ENCODE data around the gene BST1. TPM values are rescaled to one million over a fixed set of nuclear protein-coding genes. Genes with fewer than 3 reads are reported as not detected.

BST1 gene
- total RNA-seq, 1 donor from 2014 or later: 19.2 TPM

- DNase-seq (ENCODE audit: low read depth, low spot score): no peak
These were observed 74.9 kb downstream of the BST1 start for GRCh38 chr4:15777697-15778288.

GRCh38 chr4:15778289-15779241, 75.7 kb downstream of the BST1 start, which contains the start of gene CD38:
TSS of gene CD38 (plus strand) at chr4:15778328. CDS start at chr4:15778415, 87 bp downstream.
- no peak for DNase-seq (ENCODE audit: low read depth, low spot score)

DNA sequence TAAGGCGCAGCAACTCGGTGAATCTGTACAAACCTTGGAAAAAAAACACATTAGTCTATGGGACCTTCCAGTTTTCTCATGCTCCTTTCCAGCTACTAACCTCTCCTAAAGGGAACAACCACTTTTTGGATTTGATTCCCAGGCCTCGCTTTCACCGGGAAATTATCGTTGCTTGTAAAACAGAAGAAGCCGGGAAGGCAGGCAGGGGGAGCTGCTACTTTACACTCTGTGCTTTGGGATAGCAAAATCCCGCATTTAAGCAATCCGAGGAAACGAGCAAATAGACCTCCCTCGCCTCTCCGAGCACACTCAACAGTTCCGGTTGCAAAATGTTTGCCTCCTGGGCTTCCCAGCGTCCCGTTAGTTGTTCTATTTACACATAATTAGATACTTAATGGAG, 76.4 kb downstream of the BST1 start:
- no peak for DNase-seq (ENCODE audit: low read depth, low spot score)

GRCh38 chr4:15779809-15780208, 76.9 kb downstream of the BST1 start:
- no peak for DNase-seq (ENCODE audit: low read depth, low spot score)

- no peak for DNase-seq (ENCODE audit: low read depth, low spot score)
These were observed 78.7 kb downstream of the BST1 start for GRCh38 chr4:15781427-15782095.

Other genes with a start within 250 kb of the BST1 start
- 12.3 and 13.2 TPM in 2 replicates for gene CC2D2A, start 233.2 kb upstream of the BST1 start, total RNA-seq
- gene FBXL5, start 47.7 kb upstream of the BST1 start, total RNA-seq: 71.3 and 149 TPM in 2 replicates
- 16.0 and 16.6 TPM in 2 replicates for gene FAM200B, start 21.2 kb upstream of the BST1 start, total RNA-seq
- gene CD38, start 75.3 kb downstream of the BST1 start, total RNA-seq: 0.04 and 0.07 TPM in 2 replicates
- gene FGFBP1, start 235.7 kb downstream of the BST1 start, total RNA-seq: not detected in 2 replicates